Mesodermal cell (in vitro differentiated cells): ENCODE data around the gene IQCH.
"Not testable (repeated sequence)": the region's sequence is repeated elsewhere in the genome, so short reads cannot be mapped to it uniquely, and the experiment has no call there.

Experiments
- H3K27ac ChIP-seq: 2 replicates; pipeline ENCODE4 v1.7.0; 2013; ENCODE audit warnings: mild to moderate bottlenecking, low read depth, low read length, moderate library complexity; ENCODE audit not compliant: severe bottlenecking
- H3K36me3 ChIP-seq: 2 replicates; pipeline ENCODE4 v1.7.1; 2013; ENCODE audit warnings: mild to moderate bottlenecking, low read length, moderate library complexity; ENCODE audit not compliant: control insufficient read depth, insufficient read depth
- H3K4me1 ChIP-seq: one replicate; pipeline ENCODE4 v1.7.1; 2013; ENCODE audit warnings: mild to moderate bottlenecking, low read length; ENCODE audit not compliant: insufficient read depth, control insufficient read depth, poor library complexity, severe bottlenecking
- H3K4me3 ChIP-seq: 2 replicates; pipeline ENCODE4 v1.7.0; 2013; ENCODE audit warnings: low read length, control low read depth, mild to moderate bottlenecking; ENCODE audit not compliant: insufficient read depth, poor library complexity, severe bottlenecking; ENCODE audit errors: extremely low read depth
- H3K9me3 ChIP-seq: 2 replicates; pipeline ENCODE4 v1.7.1; 2013; ENCODE audit warnings: mild to moderate bottlenecking, low read length, moderate library complexity; ENCODE audit not compliant: control insufficient read depth
- WGBS, 2 experiments: methylation state at CpG; one replicate each; pipeline ENCODE4 v1.1.5; 2013; ENCODE audit warnings: missing lambda C conversion rate in 2 of 2; ENCODE audit not compliant: insufficient coverage in 2 of 2; 5-methylcytosine and 5-hydroxymethylcytosine counted together

Gene IQCH

GRCh38 chr15:67246606-67247005 is 8.0 kb upstream of the IQCH start:
- WGBS, 2 experiments = 87 to 100% methylated on average over 4 of the region's 5 CpGs
- H3K27ac ChIP-seq, H3K4me3 ChIP-seq, H3K4me1 ChIP-seq, H3K9me3 ChIP-seq, H3K36me3 ChIP-seq: not testable (repeated sequence)

- no peaks in the 10 kb centered on the region for H3K4me1 ChIP-seq
These were observed 6.5 kb upstream of the IQCH start for GRCh38 chr15:67248011-67248505.

GRCh38 chr15:67249830-67250229 is 4.8 kb upstream of the IQCH start:
- no peaks in the 10 kb centered on the region for H3K9me3 ChIP-seq
- peaks cover 7% of the 10 kb centered on the region for H3K36me3 ChIP-seq
- H3K27ac ChIP-seq = no peak overlapping the region
- no peak overlapping the region for H3K4me3 ChIP-seq
- H3K4me1 ChIP-seq = no peaks in the 10 kb centered on the region

More at GRCh38 chr15:67248011-67248505, 6.5 kb upstream of the IQCH start:
- H3K9me3 ChIP-seq = no peaks in the 10 kb centered on the region
- H3K27ac ChIP-seq = no peak overlapping the region
- no peak overlapping the region for H3K4me3 ChIP-seq
- H3K36me3 ChIP-seq = peaks cover 7% of the 10 kb centered on the region

- Histone ChIP-seq H3K27ac (no peak overlapping the region), H3K36me3 (no peaks in the 10 kb centered on the region), H3K4me3 (no peak overlapping the region), H3K9me3 (no peaks in the 10 kb centered on the region), H3K4me1 (no peaks in the 10 kb centered on the region)
- 83 to 100% methylated on average over 1 of the region's 5 CpGs for WGBS, 2 experiments
These were observed 3.3 kb upstream of the IQCH start for GRCh38 chr15:67251318-67251717.

- H3K4me3 ChIP-seq = peak overlapping the region; percentile 71
- H3K4me1 ChIP-seq = no peaks in the 10 kb centered on the region
- H3K36me3 ChIP-seq = no peaks in the 10 kb centered on the region
- H3K27ac ChIP-seq = no peak overlapping the region
- H3K9me3 ChIP-seq = no peaks in the 10 kb centered on the region
- 88 to 91% methylated on average over 3 of the region's 12 CpGs for WGBS, 2 experiments
These were observed 1.5 kb upstream of the IQCH start for GRCh38 chr15:67253101-67253500.

GRCh38 chr15:67253549-67254237 is 893 bp upstream of the IQCH start:
- Histone ChIP-seq H3K4me1 (no peaks in the 10 kb centered on the region), H3K27ac (peak overlapping the region; percentile 91), H3K9me3 (no peaks in the 10 kb centered on the region), H3K4me3 (peak overlapping the region; percentile 71), H3K36me3 (no peaks in the 10 kb centered on the region)
- 40 to 50% methylated on average over 8 of the region's 15 CpGs for WGBS, 2 experiments

GRCh38 chr15:67256051-67256450 is 1.5 kb downstream of the IQCH start:
- H3K9me3 ChIP-seq = no peaks in the 10 kb centered on the region
- H3K4me1 ChIP-seq = no peaks in the 10 kb centered on the region
- 100% methylated on average over 2 of the region's 3 CpGs; no CpG with 5 or more reads in 1 of the 2 experiments for WGBS, 2 experiments
- H3K36me3 ChIP-seq = no peaks in the 10 kb centered on the region
- H3K27ac ChIP-seq = no peak overlapping the region
- no peak overlapping the region for H3K4me3 ChIP-seq

GRCh38 chr15:67258412-67258811 is 3.8 kb downstream of the IQCH start:
- not testable (repeated sequence) for H3K36me3 ChIP-seq, H3K4me1 ChIP-seq, H3K4me3 ChIP-seq, H3K9me3 ChIP-seq, H3K27ac ChIP-seq
- WGBS, 2 experiments = 69 to 91% methylated on average over 3 of the region's 3 CpGs

- no peak overlapping the region for H3K27ac ChIP-seq
- H3K36me3 ChIP-seq = no peaks in the 10 kb centered on the region
- H3K4me1 ChIP-seq = no peaks in the 10 kb centered on the region
- no peak overlapping the region for H3K4me3 ChIP-seq
- no peaks in the 10 kb centered on the region for H3K9me3 ChIP-seq
These were observed 4.8 kb downstream of the IQCH start for GRCh38 chr15:67259379-67259778.

- Histone ChIP-seq H3K36me3 (no peaks in the 10 kb centered on the region), H3K4me3 (no peak overlapping the region), H3K9me3 (no peaks in the 10 kb centered on the region), H3K27ac (no peak overlapping the region), H3K4me1 (no peaks in the 10 kb centered on the region)
These were observed 5.2 kb downstream of the IQCH start for GRCh38 chr15:67259806-67260205.

- H3K27ac ChIP-seq = no peak overlapping the region
- no peaks in the 10 kb centered on the region for H3K36me3 ChIP-seq
- 88 to 95% methylated on average over 2 of the region's 6 CpGs for WGBS, 2 experiments
- H3K9me3 ChIP-seq = no peaks in the 10 kb centered on the region
- no peak overlapping the region for H3K4me3 ChIP-seq
- no peaks in the 10 kb centered on the region for H3K4me1 ChIP-seq
These were observed 12.3 kb downstream of the IQCH start for GRCh38 chr15:67266870-67267269.
